ENCODE data around the gene EML4. TPM values are rescaled to one million over a fixed set of nuclear protein-coding genes. Genes with fewer than 3 reads are reported as not detected.
A peak's percentile ranks its signal among the peaks of the same experiment; 100 is the strongest.

Gene EML4
- total RNA-seq, 1 donor from 2014 or later: 41.1 TPM

DNA sequence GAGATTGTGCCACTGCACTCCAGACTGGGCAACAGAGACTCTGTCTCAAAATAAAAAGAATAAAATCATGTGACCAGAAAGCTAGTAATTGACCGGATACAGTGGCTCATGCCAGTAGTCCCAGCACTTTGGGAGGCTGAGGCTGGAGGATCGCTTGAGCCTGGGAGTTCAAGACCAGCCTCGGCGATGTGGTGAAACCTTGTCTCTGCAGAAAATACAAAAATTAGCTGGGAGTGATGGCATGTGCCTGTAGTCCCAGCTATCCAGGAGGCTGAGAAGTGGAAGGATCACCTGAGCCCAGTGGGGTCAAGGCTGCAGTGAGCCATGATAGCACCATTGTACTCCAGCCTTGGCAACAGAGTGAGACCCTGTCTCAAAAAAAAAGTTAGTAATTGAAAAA lies 155.1 kb downstream of the EML4 start:
- Mint-ChIP-seq H3K27ac (ENCODE audit: unreplicated experiment) (no peak overlapping the region), H3K27me3 (ENCODE audit: unreplicated experiment) (no peaks in the 10 kb centered on the region), H3K4me1 (ENCODE audit: unreplicated experiment) (peaks cover 3% of the 10 kb centered on the region), H3K9me3 (ENCODE audit: unreplicated experiment) (no peaks in the 10 kb centered on the region), H3K36me3 (ENCODE audit: unreplicated experiment) (peaks cover 13% of the 10 kb centered on the region), H3K4me3 (ENCODE audit: unreplicated experiment) (no peak overlapping the region)
- DNase-seq (ENCODE audit: extremely low spot score, unreplicated experiment): no peak
- TF ChIP-seq, protein P1, sequence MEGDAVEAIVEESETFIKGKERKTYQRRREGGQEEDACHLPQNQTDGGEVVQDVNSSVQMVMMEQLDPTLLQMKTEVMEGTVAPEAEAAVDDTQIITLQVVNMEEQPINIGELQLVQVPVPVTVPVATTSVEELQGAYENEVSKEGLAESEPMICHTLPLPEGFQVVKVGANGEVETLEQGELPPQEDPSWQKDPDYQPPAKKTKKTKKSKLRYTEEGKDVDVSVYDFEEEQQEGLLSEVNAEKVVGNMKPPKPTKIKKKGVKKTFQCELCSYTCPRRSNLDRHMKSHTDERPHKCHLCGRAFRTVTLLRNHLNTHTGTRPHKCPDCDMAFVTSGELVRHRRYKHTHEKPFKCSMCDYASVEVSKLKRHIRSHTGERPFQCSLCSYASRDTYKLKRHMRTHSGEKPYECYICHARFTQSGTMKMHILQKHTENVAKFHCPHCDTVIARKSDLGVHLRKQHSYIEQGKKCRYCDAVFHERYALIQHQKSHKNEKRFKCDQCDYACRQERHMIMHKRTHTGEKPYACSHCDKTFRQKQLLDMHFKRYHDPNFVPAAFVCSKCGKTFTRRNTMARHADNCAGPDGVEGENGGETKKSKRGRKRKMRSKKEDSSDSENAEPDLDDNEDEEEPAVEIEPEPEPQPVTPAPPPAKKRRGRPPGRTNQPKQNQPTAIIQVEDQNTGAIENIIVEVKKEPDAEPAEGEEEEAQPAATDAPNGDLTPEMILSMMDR (IDR thresholded peaks at IDR 0.05): no peak

DNA sequence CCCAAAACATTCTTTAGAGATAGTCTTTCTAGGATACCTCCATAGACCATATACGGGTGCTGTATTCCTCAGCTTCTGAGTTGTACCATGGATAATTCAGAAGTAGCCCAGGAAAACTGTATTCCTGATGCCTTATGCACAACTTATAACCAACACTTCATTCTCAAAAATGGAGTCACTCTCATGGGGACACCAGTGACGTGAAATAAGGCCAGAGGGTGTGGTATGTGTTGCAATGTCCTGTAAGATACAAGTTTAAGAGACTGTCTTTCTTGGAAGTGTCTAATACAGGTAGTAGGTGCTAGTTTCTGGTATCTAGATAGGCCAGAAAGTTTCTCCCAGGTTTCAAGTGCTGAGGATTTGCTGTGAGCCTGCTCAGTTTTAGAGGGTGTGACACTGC lies 155.8 kb downstream of the EML4 start:
- TF ChIP-seq, protein P1 (IDR thresholded peaks at IDR 0.05): no peak
- no peaks in the 10 kb centered on the region for H3K27me3 Mint-ChIP-seq (ENCODE audit: unreplicated experiment)
- no peak for DNase-seq (ENCODE audit: extremely low spot score, unreplicated experiment)
- no peak overlapping the region for H3K27ac Mint-ChIP-seq (ENCODE audit: unreplicated experiment)
- H3K4me3 Mint-ChIP-seq (ENCODE audit: unreplicated experiment): no peak overlapping the region
- peaks cover 3% of the 10 kb centered on the region for H3K4me1 Mint-ChIP-seq (ENCODE audit: unreplicated experiment)
- H3K36me3 Mint-ChIP-seq (ENCODE audit: unreplicated experiment): peaks cover 15% of the 10 kb centered on the region
- no peaks in the 10 kb centered on the region for H3K9me3 Mint-ChIP-seq (ENCODE audit: unreplicated experiment)

DNA sequence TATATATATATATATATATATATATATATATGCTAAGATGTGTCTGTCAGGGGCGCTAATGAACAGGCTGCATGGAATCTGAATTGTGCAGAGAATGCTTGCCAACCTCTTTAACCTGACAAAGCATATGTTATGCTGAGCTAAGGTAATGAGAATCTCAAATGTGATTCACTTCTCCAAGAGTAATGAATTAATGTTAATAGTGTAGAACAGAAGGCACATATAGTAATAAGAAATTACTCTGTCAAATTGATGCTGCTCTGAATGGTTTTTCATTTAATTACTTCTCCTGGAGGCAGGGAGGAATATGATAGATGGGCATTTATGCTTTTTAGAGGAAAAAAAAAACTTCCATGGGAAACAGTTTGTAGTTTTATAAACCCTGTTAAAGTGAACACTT lies 156.5 kb downstream of the EML4 start:
- Mint-ChIP-seq H3K27me3 (ENCODE audit: unreplicated experiment) (no peaks in the 10 kb centered on the region), H3K36me3 (ENCODE audit: unreplicated experiment) (peaks cover 14% of the 10 kb centered on the region), H3K27ac (ENCODE audit: unreplicated experiment) (no peak overlapping the region), H3K4me3 (ENCODE audit: unreplicated experiment) (no peak overlapping the region), H3K4me1 (ENCODE audit: unreplicated experiment) (peaks cover 3% of the 10 kb centered on the region), H3K9me3 (ENCODE audit: unreplicated experiment) (no peaks in the 10 kb centered on the region)
- TF ChIP-seq, protein P1 (IDR thresholded peaks at IDR 0.05): no peak
- no peak for DNase-seq (ENCODE audit: extremely low spot score, unreplicated experiment)

DNA sequence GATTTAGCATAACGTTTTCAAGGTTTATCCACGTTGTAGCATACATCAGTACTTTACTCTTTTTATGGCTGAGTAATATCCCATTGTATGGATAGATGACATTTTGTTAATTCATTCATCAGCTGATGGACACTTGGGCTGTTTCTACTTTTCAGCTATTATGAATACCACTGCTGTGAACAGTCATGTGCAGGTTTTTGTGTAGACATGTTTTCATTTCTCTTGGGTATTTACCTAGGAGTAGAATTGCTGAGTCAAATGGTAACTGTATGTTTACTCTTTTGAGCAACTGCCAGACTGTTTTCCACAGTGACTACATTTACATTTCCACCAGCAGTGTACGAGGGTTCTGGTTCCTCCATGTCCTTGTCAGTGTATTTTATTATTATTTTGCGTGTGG lies 158.0 kb downstream of the EML4 start:
- TF ChIP-seq, protein P1 (IDR thresholded peaks at IDR 0.05): no peak
- Mint-ChIP-seq H3K36me3 (ENCODE audit: unreplicated experiment) (peaks cover 15% of the 10 kb centered on the region), H3K27me3 (ENCODE audit: unreplicated experiment) (no peaks in the 10 kb centered on the region), H3K4me1 (ENCODE audit: unreplicated experiment) (peaks cover 3% of the 10 kb centered on the region), H3K4me3 (ENCODE audit: unreplicated experiment) (no peak overlapping the region), H3K9me3 (ENCODE audit: unreplicated experiment) (no peaks in the 10 kb centered on the region), H3K27ac (ENCODE audit: unreplicated experiment) (no peak overlapping the region)
- DNase-seq (ENCODE audit: extremely low spot score, unreplicated experiment): no peak

DNA sequence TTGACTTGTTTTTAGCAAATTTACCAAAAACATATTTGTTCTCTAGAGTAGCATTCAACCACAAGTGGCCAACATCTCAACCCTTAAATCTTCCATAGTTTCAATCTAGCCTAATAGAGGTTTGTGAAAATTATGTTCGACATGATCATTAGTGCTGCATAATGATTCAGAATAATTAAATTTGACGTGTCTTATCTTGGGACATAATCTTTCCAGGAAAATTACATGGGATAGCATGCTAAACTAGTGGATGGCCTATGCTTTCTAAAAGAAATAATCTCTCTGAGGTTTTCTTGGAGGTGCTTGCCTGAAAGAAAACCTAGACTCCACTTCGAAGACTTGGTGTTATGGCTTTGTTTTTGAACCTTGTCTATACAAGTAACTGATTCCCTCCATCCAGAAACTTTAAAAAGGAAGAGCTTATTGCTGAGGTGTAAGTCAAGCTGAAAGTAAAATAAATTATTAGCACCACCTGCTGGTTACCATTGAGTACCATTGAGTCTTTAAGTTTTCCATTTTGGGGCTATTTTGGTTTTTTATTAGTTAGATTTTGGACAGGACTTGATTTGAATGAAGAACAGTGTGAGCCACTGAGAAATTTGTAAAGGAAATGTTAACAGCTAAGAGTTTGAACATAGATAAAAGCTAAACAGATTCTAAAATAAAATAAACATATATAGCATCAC lies 159.1 kb downstream of the EML4 start:
- H3K4me1 Mint-ChIP-seq (ENCODE audit: unreplicated experiment): peaks cover 3% of the 10 kb centered on the region
- no peak overlapping the region for H3K4me3 Mint-ChIP-seq (ENCODE audit: unreplicated experiment)
- no peak overlapping the region for H3K27ac Mint-ChIP-seq (ENCODE audit: unreplicated experiment)
- no peaks in the 10 kb centered on the region for H3K9me3 Mint-ChIP-seq (ENCODE audit: unreplicated experiment)
- TF ChIP-seq, protein P1 (IDR thresholded peaks at IDR 0.05): peak; percentile 69
- H3K36me3 Mint-ChIP-seq (ENCODE audit: unreplicated experiment): peaks cover 26% of the 10 kb centered on the region
- H3K27me3 Mint-ChIP-seq (ENCODE audit: unreplicated experiment): no peaks in the 10 kb centered on the region
- no peak for DNase-seq (ENCODE audit: extremely low spot score, unreplicated experiment)
